ENCODE data around the gene PAIP2B. TPM values are rescaled to one million over a fixed set of nuclear protein-coding genes. Genes with fewer than 3 reads are reported as not detected.

Gene PAIP2B, protein sequence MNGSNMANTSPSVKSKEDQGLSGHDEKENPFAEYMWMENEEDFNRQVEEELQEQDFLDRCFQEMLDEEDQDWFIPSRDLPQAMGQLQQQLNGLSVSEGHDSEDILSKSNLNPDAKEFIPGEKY
- total RNA-seq, result 10 to 100 TPM in 1 of 5 donors, 1 to 10 TPM in 4; 4.9 to 14.1 (median 6.4) TPM
- 10 to 100 TPM in 2 of 3 donors, 1 to 10 TPM in 1; 5.4 to 12.1 (median 11.3) TPM for polyA plus RNA-seq
- long read RNA-seq, donor 1, full-length matches to known transcripts, result 1 of 1 reads
- long read RNA-seq, donor 1, partial matches to known transcripts, result 0 of 1 reads
- long read RNA-seq, donor 1, other reads (novel, unspliced or antisense), result 0 of 1 reads
- long read RNA-seq, donor 2, full-length matches to known transcripts, result 1 of 1 reads
- long read RNA-seq, donor 2, partial matches to known transcripts, result 0 of 1 reads
- long read RNA-seq, donor 2, other reads (novel, unspliced or antisense), result 0 of 1 reads
- long read RNA-seq, donor 3, full-length matches to known transcripts, result 4 of 4 reads
- long read RNA-seq, donor 3, partial matches to known transcripts, result 0 of 4 reads
- long read RNA-seq, donor 3, other reads (novel, unspliced or antisense), result 0 of 4 reads
- long read RNA-seq, donor 4, result 0 reads
- long read RNA-seq, donor 5, full-length matches to known transcripts, result 2 of 2 reads
- long read RNA-seq, donor 5, partial matches to known transcripts, result 0 of 2 reads
- long read RNA-seq, donor 5, other reads (novel, unspliced or antisense), result 0 of 2 reads
- long read RNA-seq, donor 6, result 0 reads
- long read RNA-seq, donor 7, full-length matches to known transcripts, result 1 of 1 reads
- long read RNA-seq, donor 7, partial matches to known transcripts, result 0 of 1 reads
- long read RNA-seq, donor 7, other reads (novel, unspliced or antisense), result 0 of 1 reads
- long read RNA-seq, donor 8, full-length matches to known transcripts, result 3 of 3 reads
- long read RNA-seq, donor 8, partial matches to known transcripts, result 0 of 3 reads
- long read RNA-seq, donor 8, other reads (novel, unspliced or antisense), result 0 of 3 reads
- long read RNA-seq, donor 9, full-length matches to known transcripts, result 5 of 5 reads
- long read RNA-seq, donor 9, partial matches to known transcripts, result 0 of 5 reads
- long read RNA-seq, donor 9, other reads (novel, unspliced or antisense), result 0 of 5 reads
- long read RNA-seq, donor 10, full-length matches to known transcripts, result 1 of 1 reads
- long read RNA-seq, donor 10, partial matches to known transcripts, result 0 of 1 reads
- long read RNA-seq, donor 10, other reads (novel, unspliced or antisense), result 0 of 1 reads

DNA sequence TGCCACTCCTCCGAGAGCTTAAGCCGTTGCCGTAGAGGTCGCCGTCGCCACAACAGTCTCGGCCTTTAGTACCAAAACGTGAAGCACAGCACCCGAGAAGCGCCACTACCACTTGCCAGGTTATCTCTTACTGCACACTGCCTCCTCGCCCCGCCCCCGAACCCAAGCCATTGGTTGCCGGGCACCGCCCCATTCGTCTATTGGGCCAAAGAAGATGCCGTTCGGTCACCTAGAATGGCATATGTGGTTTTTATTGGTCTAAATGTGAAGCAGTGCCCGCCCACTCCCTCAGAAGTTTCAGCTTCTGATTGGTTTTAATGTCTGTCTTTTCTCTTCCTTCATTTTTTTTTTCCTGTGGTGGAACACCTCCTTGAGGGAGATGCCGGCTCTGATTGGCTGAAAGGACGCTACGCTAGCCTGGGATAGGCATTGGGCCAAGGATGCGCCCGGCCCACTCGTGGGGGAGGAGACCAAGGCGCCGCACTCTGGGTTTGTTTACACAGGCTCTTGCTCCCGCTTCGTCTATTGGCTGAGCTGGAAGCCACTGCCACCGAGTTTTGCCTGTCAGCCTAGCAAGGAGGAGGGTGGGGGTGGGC, at the start of gene PAIP2B:
Gene PAIP2B (minus strand): TSS at position 139 of the 596 bp plus-strand sequence. CDS start 24,514 bp downstream, outside the sequence.
- H3K36me3 ChIP-seq, result peaks cover 0 to under 1% (median 0%) of the 10 kb centered on the region in 4 donors
- peaks cover 7 to 35% (median 18%) of the 10 kb centered on the region in 4 donors for H3K4me1 ChIP-seq
- TF ChIP-seq, protein P1, sequence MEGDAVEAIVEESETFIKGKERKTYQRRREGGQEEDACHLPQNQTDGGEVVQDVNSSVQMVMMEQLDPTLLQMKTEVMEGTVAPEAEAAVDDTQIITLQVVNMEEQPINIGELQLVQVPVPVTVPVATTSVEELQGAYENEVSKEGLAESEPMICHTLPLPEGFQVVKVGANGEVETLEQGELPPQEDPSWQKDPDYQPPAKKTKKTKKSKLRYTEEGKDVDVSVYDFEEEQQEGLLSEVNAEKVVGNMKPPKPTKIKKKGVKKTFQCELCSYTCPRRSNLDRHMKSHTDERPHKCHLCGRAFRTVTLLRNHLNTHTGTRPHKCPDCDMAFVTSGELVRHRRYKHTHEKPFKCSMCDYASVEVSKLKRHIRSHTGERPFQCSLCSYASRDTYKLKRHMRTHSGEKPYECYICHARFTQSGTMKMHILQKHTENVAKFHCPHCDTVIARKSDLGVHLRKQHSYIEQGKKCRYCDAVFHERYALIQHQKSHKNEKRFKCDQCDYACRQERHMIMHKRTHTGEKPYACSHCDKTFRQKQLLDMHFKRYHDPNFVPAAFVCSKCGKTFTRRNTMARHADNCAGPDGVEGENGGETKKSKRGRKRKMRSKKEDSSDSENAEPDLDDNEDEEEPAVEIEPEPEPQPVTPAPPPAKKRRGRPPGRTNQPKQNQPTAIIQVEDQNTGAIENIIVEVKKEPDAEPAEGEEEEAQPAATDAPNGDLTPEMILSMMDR (IDR thresholded peaks at IDR 0.05), result no peak
- TF ChIP-seq POLR2A (IDR thresholded peaks at IDR 0.05) (peak in 2 of 4 donors; percentile 75 to 87), POLR2AphosphoS5 (IDR thresholded peaks at IDR 0.05) (peak; percentile 48 to 94 (median 75)), EP300 (IDR thresholded peaks at IDR 0.05) (no peak)
- H3K9me3 ChIP-seq, result no peaks in the 10 kb centered on the region
- intact Hi-C loops (cut with DNase I; ENCODE audit: low total_unique reads), result no loop called here
- peak within 1 kb of the TSS; percentile 68 to 95 (median 92) for H3K4me3 ChIP-seq
- no peaks in the 10 kb centered on the region for H3K27me3 ChIP-seq
- H3K27ac ChIP-seq, result peak within 1 kb of the TSS; percentile 89 to 97 (median 93)
- peak; percentile 99 for DNase-seq
- WGBS, 5 donors, result 0 to 1% (median 0%) methylated on average over 29 to 30 of the region's 30 CpGs

DNA sequence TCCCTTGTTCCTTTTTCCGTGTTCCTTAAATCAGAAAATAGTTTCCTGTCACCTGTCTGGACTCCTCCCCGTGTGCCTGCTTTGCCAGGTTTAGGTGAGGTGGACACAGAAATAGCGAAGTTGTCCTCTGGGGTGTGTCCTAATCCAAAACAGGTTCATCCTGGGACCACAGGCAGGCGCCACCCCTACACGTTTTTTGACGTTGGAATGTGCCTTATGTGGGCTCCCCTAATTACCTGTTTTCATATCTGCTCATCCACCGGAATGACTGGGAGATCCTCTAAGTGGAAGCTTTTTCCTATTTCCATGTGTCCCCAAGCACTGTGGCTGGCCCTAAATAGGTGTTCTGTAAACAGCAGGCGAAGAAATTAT, 49.0 kb upstream of the PAIP2B start:
- intact Hi-C loops (cut with DNase I; ENCODE audit: low total_unique reads), result no loop called here
- Histone ChIP-seq H3K9me3 (no peaks in the 10 kb centered on the region), H3K27me3 (peaks cover 0 to 58% (median 20%) of the 10 kb centered on the region in 3 donors), H3K36me3 (no peaks in the 10 kb centered on the region), H3K4me3 (peak overlapping the region; percentile 49 to 84 (median 55)), H3K4me1 (peaks cover 0 to 25% (median 20%) of the 10 kb centered on the region in 4 donors), H3K27ac (no peak overlapping the region)
- TF ChIP-seq POLR2AphosphoS5 (IDR thresholded peaks at IDR 0.05), result no peak
- TF ChIP-seq, protein P1 (IDR thresholded peaks at IDR 0.05), result no peak
- no peak for TF ChIP-seq EP300 (IDR thresholded peaks at IDR 0.05)
- TF ChIP-seq POLR2A (IDR thresholded peaks at IDR 0.05), result no peak
- DNase-seq, result no peak
- WGBS, 5 donors, result 41 to 48% (median 42%) methylated on average over 8 of the region's 8 CpGs

DNA sequence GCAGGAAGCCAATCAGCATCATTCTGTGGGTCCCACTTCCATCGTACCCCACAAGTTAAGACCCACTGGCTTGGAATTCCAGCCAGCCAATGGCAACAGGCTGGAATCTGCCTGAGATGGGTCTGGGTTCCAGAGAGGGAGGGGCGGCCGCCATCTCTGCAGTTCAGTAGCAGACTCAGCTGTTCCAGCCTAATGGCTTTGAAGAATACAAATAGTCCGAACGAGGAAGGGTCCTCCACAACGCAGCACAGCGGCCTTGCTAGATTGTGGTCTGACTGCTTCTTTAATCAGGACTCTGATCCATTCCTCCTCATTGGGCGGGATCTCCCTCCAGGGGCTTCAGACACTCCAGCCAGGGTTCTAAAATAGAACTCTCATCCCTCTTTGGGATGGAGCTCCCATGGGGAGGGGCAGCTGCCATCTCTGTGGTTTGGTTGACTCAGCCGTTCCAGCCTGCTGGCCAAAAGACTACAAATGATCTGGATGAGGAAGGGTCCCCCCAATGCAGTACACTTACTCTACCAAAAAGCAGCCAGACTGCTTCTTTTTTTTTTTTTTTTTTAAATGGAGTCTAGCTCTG, 42.7 kb upstream of the PAIP2B start:
- DNase-seq, result no peak
- H3K36me3 ChIP-seq, result no peaks in the 10 kb centered on the region

More for the DNA sequence above, 42.7 kb upstream of the PAIP2B start:
- WGBS, 5 donors, result 68 to 89% (median 86%) methylated on average over 9 of the region's 9 CpGs
- H3K4me3 ChIP-seq, result no peak overlapping the region
- H3K9me3 ChIP-seq, result no peaks in the 10 kb centered on the region
- H3K27me3 ChIP-seq, result peaks cover 0 to 25% (median 0%) of the 10 kb centered on the region in 3 donors
- intact Hi-C loops (cut with DNase I; ENCODE audit: low total_unique reads), result no loop called here
- TF ChIP-seq POLR2AphosphoS5 (IDR thresholded peaks at IDR 0.05) (no peak), EP300 (IDR thresholded peaks at IDR 0.05) (no peak), POLR2A (IDR thresholded peaks at IDR 0.05) (no peak)
- TF ChIP-seq, protein P1 (IDR thresholded peaks at IDR 0.05), result no peak
- no peaks in the 10 kb centered on the region for H3K4me1 ChIP-seq
- no peak overlapping the region for H3K27ac ChIP-seq

All from stomach (tissue), 19 donors.